ENCODE results near the gene UBL4A. TPM values are rescaled to one million over a fixed set of nuclear protein-coding genes. Genes with fewer than 3 reads are reported as not detected.

The UBL4A gene
- total and polyA plus RNA-seq, 2 donors from 2014 or later = 26.1 to 35.2 TPM

DNA sequence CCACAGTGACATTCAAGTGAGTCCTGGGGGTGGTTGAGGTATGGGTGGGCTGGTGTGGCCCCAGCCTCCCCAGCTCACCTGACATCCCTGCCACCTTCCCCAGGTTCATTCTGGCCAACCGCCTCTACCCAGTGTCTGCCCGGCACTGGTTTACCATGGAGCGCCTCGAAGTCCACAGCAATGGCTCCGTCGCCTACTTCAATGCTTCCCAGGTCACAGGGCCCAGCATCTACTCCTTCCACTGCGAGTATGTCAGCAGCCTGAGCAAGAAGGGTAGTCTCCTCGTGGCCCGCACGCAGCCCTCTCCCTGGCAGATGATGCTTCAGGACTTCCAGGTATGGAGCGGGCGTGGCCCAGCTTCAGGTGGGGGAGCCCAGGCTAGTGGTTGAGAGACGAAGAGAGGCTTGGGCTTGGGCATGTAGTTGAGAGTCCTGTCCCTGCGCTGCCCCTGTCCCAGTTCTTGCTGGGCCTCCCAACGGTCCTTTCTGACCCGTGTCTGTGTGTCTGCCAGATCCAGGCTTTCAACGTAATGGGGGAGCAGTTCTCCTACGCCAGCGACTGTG, 51.2 kb downstream of the UBL4A start:
- H3K9ac ChIP-seq (ENCODE audit: low read length in 3 of 3) = no peak overlapping the region
- TF ChIP-seq, protein P1, sequence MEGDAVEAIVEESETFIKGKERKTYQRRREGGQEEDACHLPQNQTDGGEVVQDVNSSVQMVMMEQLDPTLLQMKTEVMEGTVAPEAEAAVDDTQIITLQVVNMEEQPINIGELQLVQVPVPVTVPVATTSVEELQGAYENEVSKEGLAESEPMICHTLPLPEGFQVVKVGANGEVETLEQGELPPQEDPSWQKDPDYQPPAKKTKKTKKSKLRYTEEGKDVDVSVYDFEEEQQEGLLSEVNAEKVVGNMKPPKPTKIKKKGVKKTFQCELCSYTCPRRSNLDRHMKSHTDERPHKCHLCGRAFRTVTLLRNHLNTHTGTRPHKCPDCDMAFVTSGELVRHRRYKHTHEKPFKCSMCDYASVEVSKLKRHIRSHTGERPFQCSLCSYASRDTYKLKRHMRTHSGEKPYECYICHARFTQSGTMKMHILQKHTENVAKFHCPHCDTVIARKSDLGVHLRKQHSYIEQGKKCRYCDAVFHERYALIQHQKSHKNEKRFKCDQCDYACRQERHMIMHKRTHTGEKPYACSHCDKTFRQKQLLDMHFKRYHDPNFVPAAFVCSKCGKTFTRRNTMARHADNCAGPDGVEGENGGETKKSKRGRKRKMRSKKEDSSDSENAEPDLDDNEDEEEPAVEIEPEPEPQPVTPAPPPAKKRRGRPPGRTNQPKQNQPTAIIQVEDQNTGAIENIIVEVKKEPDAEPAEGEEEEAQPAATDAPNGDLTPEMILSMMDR (IDR thresholded peaks at IDR 0.05; ENCODE audit: borderline replicate concordance, extremely low read depth, insufficient read depth) = no peak
- H3K27me3 ChIP-seq (ENCODE audit: control insufficient read depth, insufficient read depth, low read length) = no peaks in the 10 kb centered on the region
- FAIRE-seq (no peak), DNase-seq (peak in 1 of 5 donors; percentile 42)
- no peaks in the 10 kb centered on the region for H3K9me3 ChIP-seq (ENCODE audit: control insufficient read depth in 2 of 3, insufficient read depth in 1 of 3, low read length in 3 of 3)
- peaks cover 0 to 13% (median 4%) of the 10 kb centered on the region in 3 donors for H3K36me3 ChIP-seq (ENCODE audit: control insufficient read depth in 2 of 3, insufficient read depth in 3 of 3, low read length in 3 of 3)
- H3K4me3 ChIP-seq (ENCODE audit: low read length in 3 of 3) = no peak overlapping the region
- peaks cover 0 to 16% (median 3%) of the 10 kb centered on the region in 3 donors for H3K4me1 ChIP-seq (ENCODE audit: control insufficient read depth in 2 of 3, insufficient read depth in 2 of 3, low read depth in 1 of 3, low read length in 3 of 3)
- H3K27ac ChIP-seq (ENCODE audit: low read depth in 2 of 2, low read length in 2 of 2) = no peak overlapping the region
- intact Hi-C loops (cut with DNase I) = no loop called here

DNA sequence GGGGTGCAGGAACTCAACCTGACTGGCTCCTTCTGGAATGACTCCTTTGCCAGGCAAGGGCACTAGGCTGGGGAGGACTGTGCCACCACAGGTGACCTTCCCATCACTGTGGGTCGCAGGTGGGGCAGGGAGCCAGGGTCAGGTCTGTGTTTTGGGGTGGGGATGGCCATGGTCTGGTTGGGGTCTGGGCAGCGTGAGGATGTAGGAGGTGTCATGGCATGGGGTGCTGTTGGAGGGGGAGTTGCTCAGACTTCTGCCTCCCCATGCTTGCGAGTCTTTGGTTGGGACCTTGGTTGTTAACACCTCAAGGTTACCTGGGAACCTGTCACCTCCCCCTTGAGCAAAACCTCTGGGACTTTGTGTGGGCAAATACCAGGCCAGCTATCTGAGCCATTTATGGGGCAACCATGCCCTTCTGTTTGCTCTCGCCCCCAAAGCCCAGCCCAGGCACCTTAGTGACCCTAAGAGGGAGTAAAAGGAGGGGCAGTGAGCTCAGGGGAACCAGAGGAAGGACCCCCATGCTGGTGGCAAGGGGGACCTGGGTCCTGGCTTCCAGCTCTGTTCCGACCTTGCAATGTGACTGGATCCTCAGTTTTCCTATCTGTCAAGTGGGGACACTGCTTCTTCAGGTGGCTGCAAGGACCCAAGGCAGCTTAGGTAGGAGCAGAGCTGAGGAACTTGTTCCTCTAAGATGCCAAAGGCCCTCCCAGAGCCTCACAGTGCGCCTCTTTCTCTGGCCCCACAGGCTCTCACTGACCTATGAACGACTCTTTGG, 51.8 kb downstream of the UBL4A start:
- TF ChIP-seq, protein P1 (IDR thresholded peaks at IDR 0.05; ENCODE audit: borderline replicate concordance, extremely low read depth, insufficient read depth) = no peak
- Histone ChIP-seq H3K36me3 (ENCODE audit: control insufficient read depth in 2 of 3, insufficient read depth in 3 of 3, low read length in 3 of 3) (peaks cover 0 to 10% (median 4%) of the 10 kb centered on the region in 3 donors), H3K27me3 (ENCODE audit: control insufficient read depth, insufficient read depth, low read length) (no peaks in the 10 kb centered on the region), H3K4me1 (ENCODE audit: control insufficient read depth in 2 of 3, insufficient read depth in 2 of 3, low read depth in 1 of 3, low read length in 3 of 3) (peaks cover 0 to 16% (median 3%) of the 10 kb centered on the region in 3 donors), H3K4me3 (ENCODE audit: low read length in 3 of 3) (no peak overlapping the region), H3K27ac (ENCODE audit: low read depth in 2 of 2, low read length in 2 of 2) (no peak overlapping the region), H3K9ac (ENCODE audit: low read length in 3 of 3) (no peak overlapping the region), H3K9me3 (ENCODE audit: control insufficient read depth in 2 of 3, insufficient read depth in 1 of 3, low read length in 3 of 3) (no peaks in the 10 kb centered on the region)
- intact Hi-C loops (cut with DNase I) = no loop called here
- DNase-seq (peak in 1 of 5 donors; percentile 18), FAIRE-seq (no peak)

Small RNAs within 50 kb of the gene (microRNA-seq; reads per million reads assigned to microRNA genes)
- not detected for gene MIR6858

Other genes starting within 250 kb of the UBL4A start
- not detected for gene OPN1MW3, start 229.0 kb downstream of the UBL4A start, total RNA-seq
- not detected for gene OPN1MW3, start 229.0 kb downstream of the UBL4A start, polyA plus RNA-seq (ENCODE audit: insufficient read depth, low read depth, low replicate concordance)
- not detected for gene TEX28, start 191.5 kb downstream of the UBL4A start, total RNA-seq
- gene TEX28, start 191.5 kb downstream of the UBL4A start, polyA plus RNA-seq (ENCODE audit: insufficient read depth, low read depth, low replicate concordance) = not detected
- 0.38 TPM for gene TKTL1, start 190.8 kb downstream of the UBL4A start, total RNA-seq
- gene TKTL1, start 190.8 kb downstream of the UBL4A start, polyA plus RNA-seq (ENCODE audit: insufficient read depth, low read depth, low replicate concordance) = 0.30 TPM
- 1,036 TPM for gene FLNA, start 112.0 kb downstream of the UBL4A start, total RNA-seq
- 421 TPM for gene FLNA, start 112.0 kb downstream of the UBL4A start, polyA plus RNA-seq (ENCODE audit: insufficient read depth, low read depth, low replicate concordance)
- 79.6 TPM for gene EMD, start 107.3 kb downstream of the UBL4A start, total RNA-seq
- gene EMD, start 107.3 kb downstream of the UBL4A start, polyA plus RNA-seq (ENCODE audit: insufficient read depth, low read depth, low replicate concordance) = 102 TPM
- gene RPL10, start 88.2 kb downstream of the UBL4A start, total RNA-seq = 2,684 TPM
- 2,858 TPM for gene RPL10, start 88.2 kb downstream of the UBL4A start, polyA plus RNA-seq (ENCODE audit: insufficient read depth, low read depth, low replicate concordance)
- gene DNASE1L1, start 77.4 kb downstream of the UBL4A start, total RNA-seq = 33.8 TPM
- 28.0 TPM for gene DNASE1L1, start 77.4 kb downstream of the UBL4A start, polyA plus RNA-seq (ENCODE audit: insufficient read depth, low read depth, low replicate concordance)
- 40.2 TPM for gene TAFAZZIN, start 75.1 kb downstream of the UBL4A start, total RNA-seq
- gene TAFAZZIN, start 75.1 kb downstream of the UBL4A start, polyA plus RNA-seq (ENCODE audit: insufficient read depth, low read depth, low replicate concordance) = 33.3 TPM
- gene ATP6AP1, start 57.9 kb downstream of the UBL4A start, total RNA-seq = 121 TPM
- gene ATP6AP1, start 57.9 kb downstream of the UBL4A start, polyA plus RNA-seq (ENCODE audit: insufficient read depth, low read depth, low replicate concordance) = 205 TPM
- gene GDI1, start 49.5 kb downstream of the UBL4A start, total RNA-seq = 116 TPM
- 92.5 TPM for gene GDI1, start 49.5 kb downstream of the UBL4A start, polyA plus RNA-seq (ENCODE audit: insufficient read depth, low read depth, low replicate concordance)
- gene FAM50A, start 42.5 kb downstream of the UBL4A start, total RNA-seq = 46.0 TPM
- 112 TPM for gene FAM50A, start 42.5 kb downstream of the UBL4A start, polyA plus RNA-seq (ENCODE audit: insufficient read depth, low read depth, low replicate concordance)
- 40.5 TPM for gene PLXNA3, start 28.3 kb downstream of the UBL4A start, total RNA-seq
- gene PLXNA3, start 28.3 kb downstream of the UBL4A start, polyA plus RNA-seq (ENCODE audit: insufficient read depth, low read depth, low replicate concordance) = 4.9 TPM
- 10.0 TPM for gene LAGE3, start 7.3 kb downstream of the UBL4A start, total RNA-seq
- 29.0 TPM for gene LAGE3, start 7.3 kb downstream of the UBL4A start, polyA plus RNA-seq (ENCODE audit: insufficient read depth, low read depth, low replicate concordance)
- 27.3 TPM for gene SLC10A3, start 4.0 kb upstream of the UBL4A start, total RNA-seq
- gene SLC10A3, start 4.0 kb upstream of the UBL4A start, polyA plus RNA-seq (ENCODE audit: insufficient read depth, low read depth, low replicate concordance) = 19.0 TPM
- gene FAM3A, start 29.6 kb upstream of the UBL4A start, total RNA-seq = 39.5 TPM
- 73.4 TPM for gene FAM3A, start 29.6 kb upstream of the UBL4A start, polyA plus RNA-seq (ENCODE audit: insufficient read depth, low read depth, low replicate concordance)
- gene G6PD, start 60.2 kb upstream of the UBL4A start, total RNA-seq = 54.1 TPM
- gene G6PD, start 60.2 kb upstream of the UBL4A start, polyA plus RNA-seq (ENCODE audit: insufficient read depth, low read depth, low replicate concordance) = 34.7 TPM
- gene IKBKG, start 61.0 kb upstream of the UBL4A start, total RNA-seq = 31.3 TPM
- 23.3 TPM for gene IKBKG, start 61.0 kb upstream of the UBL4A start, polyA plus RNA-seq (ENCODE audit: insufficient read depth, low read depth, low replicate concordance)
- not detected for gene CTAG1A, start 98.5 kb upstream of the UBL4A start, total RNA-seq
- gene CTAG1A, start 98.5 kb upstream of the UBL4A start, polyA plus RNA-seq (ENCODE audit: insufficient read depth, low read depth, low replicate concordance) = not detected
- gene CTAG1B, start 132.7 kb upstream of the UBL4A start, total RNA-seq = not detected
- gene CTAG1B, start 132.7 kb upstream of the UBL4A start, polyA plus RNA-seq (ENCODE audit: insufficient read depth, low read depth, low replicate concordance) = not detected
- gene CTAG2, start 167.0 kb upstream of the UBL4A start, total RNA-seq = 0.28 TPM
- not detected for gene CTAG2, start 167.0 kb upstream of the UBL4A start, polyA plus RNA-seq (ENCODE audit: insufficient read depth, low read depth, low replicate concordance)